ENCODE measurements around the gene INPP5K.

DNA sequence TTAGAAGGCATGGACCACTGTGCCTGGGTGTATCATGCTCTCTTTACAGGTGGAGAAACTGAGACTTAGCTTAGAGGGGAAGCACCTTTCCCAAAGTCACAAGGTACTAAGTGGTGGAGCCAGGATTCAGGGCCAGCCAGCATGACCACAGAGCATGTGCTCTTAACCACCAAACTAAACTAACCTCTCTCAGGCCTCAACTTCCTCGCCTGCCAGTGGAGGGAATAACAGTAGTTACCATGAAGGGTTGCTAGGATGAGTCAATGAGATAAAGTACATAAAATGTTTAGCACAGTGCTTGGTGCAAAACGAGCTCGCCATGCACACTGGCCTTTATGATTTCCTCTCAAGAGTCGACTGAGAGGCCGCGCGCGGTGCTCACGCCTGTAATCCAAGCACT, 17.5 kb downstream of the INPP5K start:
- TF ChIP-seq RCOR1 (conservative IDR thresholded peaks at IDR 0.05; ENCODE audit: low read depth, low read length), result no peak
- no peak for TF ChIP-seq CHD2 (IDR thresholded peaks at IDR 0.05; ENCODE audit: borderline replicate concordance, low read depth, low read length)
- TF ChIP-seq, protein P1, sequence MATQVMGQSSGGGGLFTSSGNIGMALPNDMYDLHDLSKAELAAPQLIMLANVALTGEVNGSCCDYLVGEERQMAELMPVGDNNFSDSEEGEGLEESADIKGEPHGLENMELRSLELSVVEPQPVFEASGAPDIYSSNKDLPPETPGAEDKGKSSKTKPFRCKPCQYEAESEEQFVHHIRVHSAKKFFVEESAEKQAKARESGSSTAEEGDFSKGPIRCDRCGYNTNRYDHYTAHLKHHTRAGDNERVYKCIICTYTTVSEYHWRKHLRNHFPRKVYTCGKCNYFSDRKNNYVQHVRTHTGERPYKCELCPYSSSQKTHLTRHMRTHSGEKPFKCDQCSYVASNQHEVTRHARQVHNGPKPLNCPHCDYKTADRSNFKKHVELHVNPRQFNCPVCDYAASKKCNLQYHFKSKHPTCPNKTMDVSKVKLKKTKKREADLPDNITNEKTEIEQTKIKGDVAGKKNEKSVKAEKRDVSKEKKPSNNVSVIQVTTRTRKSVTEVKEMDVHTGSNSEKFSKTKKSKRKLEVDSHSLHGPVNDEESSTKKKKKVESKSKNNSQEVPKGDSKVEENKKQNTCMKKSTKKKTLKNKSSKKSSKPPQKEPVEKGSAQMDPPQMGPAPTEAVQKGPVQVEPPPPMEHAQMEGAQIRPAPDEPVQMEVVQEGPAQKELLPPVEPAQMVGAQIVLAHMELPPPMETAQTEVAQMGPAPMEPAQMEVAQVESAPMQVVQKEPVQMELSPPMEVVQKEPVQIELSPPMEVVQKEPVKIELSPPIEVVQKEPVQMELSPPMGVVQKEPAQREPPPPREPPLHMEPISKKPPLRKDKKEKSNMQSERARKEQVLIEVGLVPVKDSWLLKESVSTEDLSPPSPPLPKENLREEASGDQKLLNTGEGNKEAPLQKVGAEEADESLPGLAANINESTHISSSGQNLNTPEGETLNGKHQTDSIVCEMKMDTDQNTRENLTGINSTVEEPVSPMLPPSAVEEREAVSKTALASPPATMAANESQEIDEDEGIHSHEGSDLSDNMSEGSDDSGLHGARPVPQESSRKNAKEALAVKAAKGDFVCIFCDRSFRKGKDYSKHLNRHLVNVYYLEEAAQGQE (IDR thresholded peaks at IDR 0.05; ENCODE audit: low read depth, low read length), result no peak
- no peak for TF ChIP-seq POLR2A (IDR thresholded peaks at IDR 0.05; ENCODE audit: low read depth, low read length)
- TF ChIP-seq, protein P2, sequence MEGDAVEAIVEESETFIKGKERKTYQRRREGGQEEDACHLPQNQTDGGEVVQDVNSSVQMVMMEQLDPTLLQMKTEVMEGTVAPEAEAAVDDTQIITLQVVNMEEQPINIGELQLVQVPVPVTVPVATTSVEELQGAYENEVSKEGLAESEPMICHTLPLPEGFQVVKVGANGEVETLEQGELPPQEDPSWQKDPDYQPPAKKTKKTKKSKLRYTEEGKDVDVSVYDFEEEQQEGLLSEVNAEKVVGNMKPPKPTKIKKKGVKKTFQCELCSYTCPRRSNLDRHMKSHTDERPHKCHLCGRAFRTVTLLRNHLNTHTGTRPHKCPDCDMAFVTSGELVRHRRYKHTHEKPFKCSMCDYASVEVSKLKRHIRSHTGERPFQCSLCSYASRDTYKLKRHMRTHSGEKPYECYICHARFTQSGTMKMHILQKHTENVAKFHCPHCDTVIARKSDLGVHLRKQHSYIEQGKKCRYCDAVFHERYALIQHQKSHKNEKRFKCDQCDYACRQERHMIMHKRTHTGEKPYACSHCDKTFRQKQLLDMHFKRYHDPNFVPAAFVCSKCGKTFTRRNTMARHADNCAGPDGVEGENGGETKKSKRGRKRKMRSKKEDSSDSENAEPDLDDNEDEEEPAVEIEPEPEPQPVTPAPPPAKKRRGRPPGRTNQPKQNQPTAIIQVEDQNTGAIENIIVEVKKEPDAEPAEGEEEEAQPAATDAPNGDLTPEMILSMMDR (IDR thresholded peaks at IDR 0.05 in 2 of 3, conservative IDR thresholded peaks at IDR 0.05 in 1 of 3; ENCODE audit: control insufficient read depth in 2 of 3, extremely low read depth in 1 of 3, insufficient read depth in 1 of 3, low read depth in 3 of 3, low read length in 3 of 3), result no peak
- no peak for TF ChIP-seq HDAC6 (IDR thresholded peaks at IDR 0.05; ENCODE audit: unreplicated experiment)
- TF ChIP-seq MEF2A (IDR thresholded peaks at IDR 0.05; ENCODE audit: insufficient read depth, low read depth, low read length), result no peak
- TF ChIP-seq, protein P3, sequence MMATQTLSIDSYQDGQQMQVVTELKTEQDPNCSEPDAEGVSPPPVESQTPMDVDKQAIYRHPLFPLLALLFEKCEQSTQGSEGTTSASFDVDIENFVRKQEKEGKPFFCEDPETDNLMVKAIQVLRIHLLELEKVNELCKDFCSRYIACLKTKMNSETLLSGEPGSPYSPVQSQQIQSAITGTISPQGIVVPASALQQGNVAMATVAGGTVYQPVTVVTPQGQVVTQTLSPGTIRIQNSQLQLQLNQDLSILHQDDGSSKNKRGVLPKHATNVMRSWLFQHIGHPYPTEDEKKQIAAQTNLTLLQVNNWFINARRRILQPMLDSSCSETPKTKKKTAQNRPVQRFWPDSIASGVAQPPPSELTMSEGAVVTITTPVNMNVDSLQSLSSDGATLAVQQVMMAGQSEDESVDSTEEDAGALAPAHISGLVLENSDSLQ (IDR thresholded peaks at IDR 0.05), result no peak
- no peak for TF ChIP-seq MYC (IDR thresholded peaks at IDR 0.05; ENCODE audit: insufficient read depth, insufficient read length, insufficient replicate concordance, low read length, severe bottlenecking)
